ENCODE data around the gene NKX1-1.

NKX1-1 gene

DNA sequence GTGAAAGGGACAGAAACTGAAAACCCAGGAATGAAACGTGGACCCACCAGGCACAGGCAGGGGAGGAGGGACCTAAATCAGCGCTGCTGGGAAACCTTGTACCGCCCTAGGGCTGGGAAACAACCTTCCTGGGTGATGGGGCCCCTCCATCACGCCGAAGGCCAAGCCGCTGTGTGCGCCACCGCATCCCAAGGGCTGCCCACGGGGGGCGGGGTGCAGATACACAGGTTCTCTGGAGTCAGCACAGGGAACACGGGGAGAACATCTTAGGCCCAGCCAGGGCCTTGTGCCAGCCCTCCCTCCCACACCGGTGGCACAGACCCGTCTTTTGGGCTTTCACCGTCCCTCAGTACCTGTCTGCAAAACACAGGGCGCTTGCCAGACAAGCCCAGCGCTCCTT lies 46.3 kb downstream of the NKX1-1 start:
- no peak for DNase-seq (ENCODE audit: low read depth in 2 of 2)

DNA sequence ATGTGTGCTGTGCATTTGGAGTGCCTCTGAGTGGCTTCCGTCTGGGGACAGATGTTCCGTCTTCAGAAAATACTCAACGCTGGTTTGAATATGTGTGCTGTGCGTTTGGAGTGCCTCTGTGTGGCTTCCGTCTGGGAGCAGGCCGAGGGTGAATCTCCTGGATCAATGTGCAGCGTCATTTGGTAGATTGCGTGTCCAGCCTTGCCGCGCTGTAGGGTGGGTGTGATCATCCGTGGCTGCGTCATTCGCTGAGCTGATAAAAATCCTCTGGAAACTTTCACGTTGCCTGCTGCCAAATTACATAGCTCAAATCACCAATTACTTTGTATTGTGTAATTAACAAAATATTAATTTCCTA lies 47.1 kb downstream of the NKX1-1 start:
- DNase-seq (ENCODE audit: low read depth in 2 of 2) = no peak

DNA sequence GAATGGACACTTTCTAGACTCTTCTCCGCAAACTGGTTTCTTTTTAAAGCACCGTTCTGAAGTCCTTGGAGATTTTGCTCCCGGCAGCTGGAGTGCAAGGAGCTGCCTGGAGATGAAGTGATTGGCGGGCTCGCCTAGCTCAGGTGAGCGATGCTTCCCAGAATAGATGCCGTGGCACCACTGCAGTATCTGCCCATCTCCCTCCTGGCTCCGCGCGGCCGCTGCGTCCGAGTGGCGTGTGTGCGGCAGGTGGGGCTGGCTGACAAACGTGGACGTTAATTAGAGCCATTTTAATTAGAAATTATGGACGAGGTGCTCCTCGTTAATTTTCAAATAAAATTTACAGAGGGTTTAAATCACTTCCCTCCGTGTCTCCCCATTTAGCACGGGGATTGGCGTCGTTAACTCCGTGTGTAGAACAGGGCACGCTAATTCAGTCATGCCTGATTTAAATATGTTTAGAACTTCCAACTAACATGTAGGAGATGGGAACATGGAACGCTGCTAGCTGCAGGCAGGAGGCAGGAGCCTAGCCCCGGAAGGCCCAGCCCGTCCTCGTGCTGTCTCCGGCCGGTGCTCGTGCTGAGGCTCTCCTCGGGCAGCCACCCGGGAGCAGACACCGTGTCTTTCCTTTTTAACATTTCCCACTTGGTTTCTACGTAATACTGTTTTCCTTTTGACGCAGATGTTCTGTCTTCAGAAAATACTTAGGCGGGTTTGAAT lies 47.7 kb downstream of the NKX1-1 start:
- DNase-seq (ENCODE audit: low read depth in 2 of 2) = no peak

DNA sequence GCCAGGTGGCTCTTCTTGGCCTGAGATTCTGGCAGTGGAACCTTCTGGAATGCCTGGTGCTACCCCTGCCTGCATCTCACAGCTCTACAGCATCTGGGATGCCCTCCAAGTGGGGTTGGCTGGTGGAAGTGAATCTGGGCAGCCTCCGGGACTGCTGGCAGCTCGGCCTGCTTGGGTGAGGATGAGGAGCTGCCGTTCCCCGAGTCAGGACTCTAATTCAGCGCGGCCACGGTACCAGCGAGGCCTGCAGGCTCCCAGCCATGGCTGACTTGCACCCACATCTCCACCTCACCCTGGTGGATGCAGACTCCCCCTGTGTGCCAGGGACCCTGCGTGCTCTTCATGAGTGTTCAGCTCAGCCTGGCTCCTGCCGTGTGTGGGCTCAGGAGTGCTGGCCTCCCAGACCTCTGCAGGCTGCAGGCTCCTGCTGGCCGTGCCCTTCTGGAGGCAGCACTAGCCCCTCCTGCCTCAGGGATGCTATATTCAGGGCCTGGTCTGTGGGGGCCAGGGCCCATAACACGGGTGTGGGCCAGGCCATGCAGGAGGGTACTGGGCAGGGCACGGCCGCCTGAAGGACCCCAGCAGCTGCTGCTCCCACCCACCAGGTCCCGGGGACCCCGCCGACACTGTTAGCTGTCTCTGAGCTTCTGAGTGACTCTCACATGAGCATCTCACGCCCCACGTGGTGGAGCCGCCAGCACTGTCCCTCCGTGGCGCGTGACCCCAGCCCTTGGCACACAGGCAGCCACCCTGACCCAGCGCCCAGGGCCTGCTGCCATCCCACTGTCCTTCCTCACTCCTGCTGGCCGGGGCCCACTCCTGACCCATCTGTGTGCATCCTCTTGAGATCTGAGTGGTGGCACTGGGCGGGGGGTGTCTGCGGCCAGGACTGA lies 48.6 kb downstream of the NKX1-1 start:
- DNase-seq (ENCODE audit: low read depth in 2 of 2) = no peak

DNA sequence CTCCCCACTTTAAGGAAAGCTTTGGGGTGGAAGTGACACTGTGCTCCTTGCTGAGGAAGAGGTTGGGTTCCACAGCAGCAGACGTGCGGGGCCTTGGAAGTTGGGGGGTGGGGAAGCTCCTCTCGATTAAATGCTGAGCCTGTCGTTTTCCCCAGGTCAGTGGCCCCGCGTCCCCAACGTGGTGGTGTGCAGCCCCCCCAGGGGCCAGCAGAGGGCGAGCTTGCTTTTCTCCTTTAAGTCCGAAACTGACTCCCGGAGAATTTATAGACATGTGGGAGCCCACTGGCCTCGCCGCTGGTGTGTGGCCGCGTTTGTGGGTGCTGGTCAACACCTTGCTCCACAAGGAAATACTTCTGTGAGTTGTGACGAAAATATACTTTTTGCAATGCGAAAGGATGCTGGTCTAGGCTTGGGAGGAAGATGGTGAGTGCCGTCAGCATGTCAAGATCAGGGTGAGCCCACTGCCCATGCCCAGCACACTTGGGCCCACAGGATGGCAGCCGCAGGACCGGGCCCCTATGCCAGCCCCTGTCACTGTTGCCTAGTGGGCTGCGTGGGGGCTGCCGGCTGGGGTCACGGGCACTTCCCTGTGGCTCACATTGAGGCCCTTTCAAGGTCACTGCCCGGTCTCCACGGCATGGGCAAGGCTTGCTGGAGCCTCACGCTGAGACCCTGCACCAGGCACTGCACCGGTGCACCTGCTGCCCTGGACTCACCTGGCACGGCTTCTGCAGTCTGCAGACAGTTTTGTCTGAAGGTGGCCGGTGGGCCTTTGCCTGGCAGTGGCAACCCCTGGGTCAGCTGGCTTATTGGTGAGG lies 49.9 kb downstream of the NKX1-1 start:
- peak; percentile 30 to 38 for DNase-seq (ENCODE audit: low read depth in 2 of 2)

DNA sequence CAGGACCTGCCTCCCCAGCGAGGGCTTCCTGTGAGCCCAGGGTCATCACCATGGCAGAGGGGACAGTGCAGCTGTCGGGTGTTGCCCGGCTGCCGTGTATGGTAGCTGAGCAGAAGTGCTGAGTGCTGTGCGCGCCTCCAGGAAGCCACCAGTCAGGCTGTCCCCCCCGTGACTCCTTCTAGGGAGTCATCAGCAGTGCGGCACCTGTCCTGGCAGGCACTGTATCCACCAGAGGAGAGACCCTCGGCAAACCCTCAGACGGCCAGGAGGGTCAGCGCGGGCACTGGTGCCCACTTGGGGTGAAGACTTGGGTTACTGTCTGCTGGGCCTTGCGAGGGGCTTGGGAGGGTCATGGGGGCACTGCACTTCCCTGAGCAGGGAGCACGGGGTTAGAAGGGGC lies 50.9 kb downstream of the NKX1-1 start:
- no peak for DNase-seq (ENCODE audit: low read depth in 2 of 2)

DNA sequence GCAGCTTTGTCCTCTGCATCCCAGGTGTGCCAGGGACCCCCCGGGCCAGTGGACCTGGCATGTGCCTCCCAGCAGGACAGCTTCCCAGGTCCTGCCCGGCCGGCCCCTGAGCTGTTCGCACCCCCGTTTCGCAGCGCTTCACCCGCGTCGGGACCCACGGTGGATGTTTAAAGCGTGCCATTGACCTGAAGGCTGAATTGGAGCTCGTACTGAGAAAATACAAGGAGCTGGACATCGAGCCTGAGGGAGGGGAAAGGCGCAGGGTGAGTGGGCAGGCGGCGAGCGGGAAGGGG lies 51.3 kb downstream of the NKX1-1 start:
- DNase-seq (ENCODE audit: low read depth in 2 of 2) = no peak

DNA sequence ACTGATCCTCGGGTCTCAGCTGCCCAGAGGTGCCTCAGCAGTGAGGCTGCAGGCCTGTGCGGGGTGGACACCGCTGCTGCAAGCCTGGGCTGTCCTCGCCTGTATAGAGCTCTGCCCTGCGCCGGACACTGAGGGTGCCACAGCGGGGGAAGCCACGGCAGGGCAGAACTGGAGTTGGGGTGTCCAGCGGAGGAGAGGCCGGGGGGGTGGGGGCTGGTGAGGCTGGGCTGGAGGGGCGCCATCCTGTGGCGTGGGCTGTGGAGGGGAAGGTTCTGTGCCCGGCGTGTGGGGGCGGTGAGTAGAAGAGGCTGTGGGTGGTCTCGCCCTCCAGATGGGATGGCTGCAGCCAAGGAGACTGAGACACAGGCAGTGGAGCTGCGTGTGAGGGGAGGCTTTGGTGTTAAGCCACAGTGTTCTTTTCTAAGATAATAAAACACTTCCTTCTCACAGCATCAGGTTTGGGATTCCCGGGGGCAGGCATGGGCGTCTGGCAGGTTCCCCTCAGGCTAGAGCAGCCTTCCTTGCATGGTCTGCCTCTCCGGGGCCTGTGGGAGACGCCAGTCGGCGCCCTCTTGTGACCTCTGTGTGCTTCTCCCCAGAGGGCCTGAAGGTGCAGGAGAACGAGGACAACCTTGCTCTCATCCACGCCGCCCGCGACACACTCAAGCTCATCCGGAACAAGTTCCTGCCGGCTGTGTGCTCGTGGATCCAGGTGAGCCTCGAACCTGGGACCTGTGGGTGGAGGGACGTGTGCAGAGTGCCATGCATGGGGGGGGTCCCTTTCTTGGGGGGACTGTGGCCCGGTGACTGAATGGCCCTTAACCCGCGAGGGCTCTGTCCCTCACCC lies 51.9 kb downstream of the NKX1-1 start:
- DNase-seq (ENCODE audit: low read depth in 2 of 2) = no peak

DNA sequence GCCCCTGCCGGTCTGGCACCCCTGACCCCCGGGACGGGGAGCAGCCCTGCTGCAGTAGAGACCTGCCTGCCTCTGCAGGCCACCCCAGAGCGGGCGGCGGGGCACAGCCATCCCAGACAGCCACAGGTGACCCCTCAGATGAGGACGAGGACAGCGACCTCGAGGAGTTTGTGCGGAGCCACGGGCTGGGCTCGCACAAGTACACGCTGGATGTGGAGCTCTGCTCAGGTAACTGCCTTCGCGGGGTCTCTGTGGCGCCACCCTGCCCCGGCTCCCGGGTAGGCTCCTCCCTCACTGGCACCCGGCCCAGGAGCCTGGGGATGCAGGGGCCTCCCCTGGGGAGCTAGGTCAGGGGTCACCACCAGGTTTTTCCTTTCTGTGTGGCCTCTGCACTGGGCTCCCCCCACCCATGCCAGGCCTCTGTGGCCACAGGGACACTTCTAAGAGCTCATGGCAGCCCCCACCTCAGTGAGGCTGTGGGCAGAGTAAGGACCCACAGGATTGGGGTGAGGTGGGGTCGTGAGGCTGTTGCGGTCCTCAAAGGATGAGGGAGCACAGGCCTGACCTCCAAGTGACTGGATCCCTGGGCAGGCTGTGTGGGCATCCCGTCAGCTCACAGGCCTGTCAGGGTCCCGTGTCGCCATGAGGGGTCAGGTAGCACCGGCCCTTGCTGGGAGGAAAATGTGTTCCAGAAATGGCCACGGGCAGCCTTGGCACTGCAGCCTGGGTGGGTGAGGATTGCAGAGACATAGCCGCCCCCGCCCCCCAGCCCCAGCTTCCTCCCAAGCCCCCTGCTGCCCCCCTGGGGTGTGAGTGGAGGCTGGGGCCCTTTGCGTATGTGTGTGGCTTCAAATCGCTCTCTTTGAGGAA lies 52.8 kb downstream of the NKX1-1 start:
- DNase-seq (ENCODE audit: low read depth in 2 of 2) = no peak

Measured in activated CD4-positive, alpha-beta T cell treated with anti-CD3 and anti-CD28 coated beads for 24 hours (primary cell).